KMS-11 (cell line): ENCODE data around the gene TNFRSF12A.

Source experiments
- H2AFZ ChIP-seq: fragments of 200-600 bp; sonication (generic); 2 replicates; pipeline ENCODE4 v1.6.1; 2016; ENCODE audit warnings: antibody characterized with exemption, mixed run types, low read depth
- H3K27ac ChIP-seq: fragments of 200-600 bp; sonication (generic); 2 replicates; pipeline ENCODE4 v1.6.1; 2016; ENCODE audit warnings: mild to moderate bottlenecking, mixed run types
- H3K27me3 ChIP-seq: fragments of 200-600 bp; sonication (generic); 2 replicates; pipeline ENCODE4 v1.6.1; 2017; ENCODE audit warnings: mild to moderate bottlenecking, low read depth, mixed run types, moderate library complexity; ENCODE audit not compliant: insufficient read depth
- H3K36me3 ChIP-seq: fragments of 200-600 bp; sonication (generic); 2 replicates; pipeline ENCODE4 v1.6.1; 2017; ENCODE audit warnings: mild to moderate bottlenecking, mixed run types; ENCODE audit not compliant: insufficient read depth
- H3K4me1 ChIP-seq: fragments of 200-600 bp; sonication (generic); 2 replicates; pipeline ENCODE4 v1.6.1; 2016; ENCODE audit warnings: mild to moderate bottlenecking, low read depth, mixed run types; ENCODE audit not compliant: poor library complexity, severe bottlenecking
- H3K4me2 ChIP-seq: fragments of 200-600 bp; sonication (generic); 2 replicates; pipeline ENCODE4 v1.7.0; 2016; ENCODE audit warnings: mild to moderate bottlenecking, mixed run types
- H3K4me3 ChIP-seq: fragments of 200-600 bp; sonication (generic); IDR thresholded peaks from 2 replicates; pipeline ENCODE4 v1.6.1; 2017; ENCODE audit warnings: low read depth, low read length, mixed read lengths; ENCODE audit not compliant: insufficient read depth
- H3K79me2 ChIP-seq: fragments of 200-600 bp; sonication (generic); 2 replicates; pipeline ENCODE4 v1.6.1; 2016; ENCODE audit warnings: low read depth, mixed run types; ENCODE audit not compliant: insufficient read depth
- H3K9ac ChIP-seq: fragments of 200-600 bp; sonication (generic); 2 replicates; pipeline ENCODE4 v1.6.1; 2016; ENCODE audit warnings: mild to moderate bottlenecking, mixed run types
- H4K20me1 ChIP-seq: fragments of 200-600 bp; sonication (generic); 2 replicates; pipeline ENCODE4 v1.6.1; 2016; ENCODE audit warnings: mild to moderate bottlenecking, mixed run types; ENCODE audit not compliant: insufficient read depth
- CTCF ChIP-seq: fragments of 200-600 bp; sonication (generic); conservative IDR thresholded peaks from 2 replicates; pipeline ENCODE4 v1.6.1; 2017; ENCODE audit warnings: low read depth, mild to moderate bottlenecking, antibody characterized with exemption, low read length, moderate library complexity, mixed read lengths

TNFRSF12A gene

GRCh38 chr16:3020247-3020603 lies at the start of gene TNFRSF12A:
Gene TNFRSF12A, plus strand, starts transcription at chr16:3020368. Its CDS starts 30 bp downstream, at chr16:3020398.
- Histone ChIP-seq H3K27me3 (peaks cover 12% of the 10 kb centered on the region), H3K79me2 (no peaks in the 10 kb centered on the region), H4K20me1 (no peaks in the 10 kb centered on the region), H3K4me3 (no peak within 1 kb of the TSS), H3K4me2 (peak within 1 kb of the TSS; percentile 99), H3K4me1 (peaks cover 44% of the 10 kb centered on the region), H2AFZ (peak within 1 kb of the TSS; percentile 98), H3K9ac (peak within 1 kb of the TSS; percentile 48; the same call in 1 of the 2 replicates), H3K36me3 (no peaks in the 10 kb centered on the region), H3K27ac (no peak within 1 kb of the TSS)
- TF ChIP-seq CTCF = no peak

- peaks cover 21% of the 10 kb centered on the region; the same call in 1 of the 2 replicates for H3K79me2 ChIP-seq
- no peaks in the 10 kb centered on the region for H3K27me3 ChIP-seq
- H2AFZ ChIP-seq = no peak overlapping the region
- H3K4me3 ChIP-seq = no peak overlapping the region
- no peak for TF ChIP-seq CTCF
- H4K20me1 ChIP-seq = no peaks in the 10 kb centered on the region
- H3K4me2 ChIP-seq = peak overlapping the region; percentile 94
- H3K36me3 ChIP-seq = no peaks in the 10 kb centered on the region
- H3K27ac ChIP-seq = peak overlapping the region; percentile 62; the same call in 1 of the 2 replicates
- H3K9ac ChIP-seq = peak overlapping the region; percentile 70
- H3K4me1 ChIP-seq = peaks cover 19% of the 10 kb centered on the region
Observed at GRCh38 chr16:2970563-2970962, 49.6 kb upstream of the TNFRSF12A start.

GRCh38 chr16:2971134-2971984 lies 48.8 kb upstream of the TNFRSF12A start:
- Histone ChIP-seq H3K27ac (no peak overlapping the region), H2AFZ (no peak overlapping the region), H3K79me2 (peaks cover 21% of the 10 kb centered on the region; the same call in 1 of the 2 replicates), H3K4me1 (peaks cover 12% of the 10 kb centered on the region), H3K4me2 (peak overlapping the region; percentile 94), H3K4me3 (no peak overlapping the region), H4K20me1 (no peaks in the 10 kb centered on the region), H3K9ac (no peak overlapping the region), H3K27me3 (no peaks in the 10 kb centered on the region), H3K36me3 (no peaks in the 10 kb centered on the region)
- TF ChIP-seq CTCF = no peak

GRCh38 chr16:2971985-2972784 lies 48.0 kb upstream of the TNFRSF12A start:
- H3K27ac ChIP-seq = no peak overlapping the region; the same call in 1 of the 2 replicates
- no peak overlapping the region for H3K4me3 ChIP-seq
- no peak overlapping the region for H3K4me2 ChIP-seq
- H2AFZ ChIP-seq = no peak overlapping the region
- no peak overlapping the region for H3K9ac ChIP-seq
- no peak for TF ChIP-seq CTCF
- no peaks in the 10 kb centered on the region for H4K20me1 ChIP-seq
- H3K27me3 ChIP-seq = no peaks in the 10 kb centered on the region
- H3K79me2 ChIP-seq = peaks cover 27% of the 10 kb centered on the region; the same call in 1 of the 2 replicates
- no peaks in the 10 kb centered on the region for H3K36me3 ChIP-seq
- peaks cover 12% of the 10 kb centered on the region for H3K4me1 ChIP-seq
